Natural killer cell (primary cell): ENCODE measurements around the gene GFOD2. TPM values are rescaled to one million over a fixed set of nuclear protein-coding genes. Genes with fewer than 3 reads are reported as not detected.

Source experiments
- ATAC-seq, 3 donors: fragments of 150-1000 bp in 2 of 3; fragments of 200-7000 bp in 1 of 3; cut with Tn5 transposase; 1 replicate in 1 of 3; 2 replicates in 2 of 3; pipeline ENCODE4 v1.10.0; 2021; ENCODE audit warnings: mild to moderate bottlenecking in 2 of 3, moderate library complexity in 2 of 3
- DNase-seq, 2 donors: peaks; one replicate each; pipeline versions ENCODE4 v3.0.0 to v3.0.0-alpha.2; 2013 to 2021; ENCODE audit warnings: mixed read lengths in 1 of 2
- H3K27ac ChIP-seq: one replicate; pipeline ENCODE4 v1.5.1; 2013; ENCODE audit warnings: mild to moderate bottlenecking, low read length
- H3K27me3 ChIP-seq: one replicate; pipeline ENCODE4 v1.6.1; 2013; ENCODE audit warnings: low read length; ENCODE audit not compliant: control insufficient read depth, insufficient read depth
- H3K36me3 ChIP-seq: one replicate; pipeline ENCODE4 v1.6.1; 2013; ENCODE audit warnings: low read length; ENCODE audit not compliant: control insufficient read depth, insufficient read depth
- H3K4me1 ChIP-seq: one replicate; pipeline ENCODE4 v1.6.1; 2013; ENCODE audit warnings: low read length; ENCODE audit not compliant: control insufficient read depth, insufficient read depth
- H3K4me3 ChIP-seq: one replicate; pipeline ENCODE4 v1.5.1; 2013; ENCODE audit warnings: low read length
- H3K9me3 ChIP-seq: one replicate; pipeline ENCODE4 v1.6.1; 2013; ENCODE audit warnings: low read length; ENCODE audit not compliant: control insufficient read depth, insufficient read depth
- H3K27ac Mint-ChIP-seq, 2 donors: one replicate each; pipeline ENCODE4 v1.8.0; 2022; ENCODE audit warnings: mild to moderate bottlenecking in 2 of 2, mixed read lengths in 2 of 2, moderate library complexity in 1 of 2
- H3K27me3 Mint-ChIP-seq, 2 donors: one replicate each; pipeline ENCODE4 v1.8.0; 2022; ENCODE audit warnings: low read depth in 2 of 2, mixed read lengths in 2 of 2
- H3K36me3 Mint-ChIP-seq: one replicate; pipeline ENCODE4 v1.8.0; 2022; ENCODE audit warnings: mixed read lengths
- H3K4me1 Mint-ChIP-seq, 2 donors: one replicate each; pipeline ENCODE4 v1.8.0; 2022; ENCODE audit warnings: mixed read lengths in 2 of 2
- H3K4me3 Mint-ChIP-seq: one replicate; pipeline ENCODE4 v1.8.0; 2022; ENCODE audit warnings: mild to moderate bottlenecking, moderate library complexity, mixed read lengths
- H3K9me3 Mint-ChIP-seq, 2 donors: one replicate each; pipeline ENCODE4 v1.8.0; 2022; ENCODE audit warnings: mixed read lengths in 2 of 2
- WGBS: methylation state at CpG from one replicate; pipeline ENCODE4 v1.1.7; 2013; ENCODE audit warnings: missing lambda C conversion rate; ENCODE audit not compliant: insufficient coverage; 5-methylcytosine and 5-hydroxymethylcytosine counted together
- intact Hi-C: fragments of 100-400 bp; cut with micrococcal nuclease; formaldehyde crosslinking; loops from one replicate; pipeline ENCODE4 v1.14.2; 2022
- total RNA-seq, 4 donors: library from RNA; stranded (reverse); fragments of 120-200 nt in 1 of 4; gene quantifications; one replicate each; pipeline versions ENCODE4 v1.2.3 to v1.2.4, GENCODE V29; 2013 to 2022
- TF ChIP-seq, protein P1 (sequence below): fragments of 200-600 bp; IDR thresholded peaks from one replicate; pipeline ENCODE4 v1.8.0; 2022; ENCODE audit warnings: antibody characterized with exemption

GFOD2 gene
- total RNA-seq, 3 donors from 2014 or later (not counting 1 experiment from before 2014, with no cell fraction given) = 6.5 to 10.9 (median 8.3) TPM

DNA sequence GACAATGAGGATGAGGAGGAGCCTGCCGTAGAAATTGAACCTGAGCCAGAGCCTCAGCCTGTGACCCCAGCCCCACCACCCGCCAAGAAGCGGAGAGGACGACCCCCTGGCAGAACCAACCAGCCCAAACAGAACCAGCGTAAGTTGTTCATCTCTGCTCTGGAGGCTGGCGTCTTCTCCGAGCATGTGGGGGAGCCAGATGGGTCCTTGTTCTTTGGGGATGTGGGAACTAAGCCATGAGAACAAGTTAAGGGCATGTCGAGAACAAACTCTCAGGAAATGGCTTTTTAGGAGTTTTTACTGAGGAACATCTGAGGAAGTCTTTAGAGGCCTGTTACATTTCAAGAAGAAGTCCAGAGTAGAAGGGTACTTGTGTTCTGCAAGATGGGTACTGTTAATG lies 82.4 kb downstream of the GFOD2 start:
- H3K4me3 Mint-ChIP-seq = no peak overlapping the region
- peaks cover 4 to 6% of the 10 kb centered on the region in 2 donors for H3K4me1 Mint-ChIP-seq
- H3K27ac Mint-ChIP-seq = no peak overlapping the region
- Histone ChIP-seq H3K27me3 (no peaks in the 10 kb centered on the region), H3K4me1 (no peaks in the 10 kb centered on the region), H3K36me3 (peaks cover 52% of the 10 kb centered on the region), H3K9me3 (no peaks in the 10 kb centered on the region), H3K27ac (no peak overlapping the region), H3K4me3 (no peak overlapping the region)
- ATAC-seq = no peak
- over 99% methylated on average over 8 of the region's 8 CpGs for WGBS
- peaks cover 15% of the 10 kb centered on the region for H3K36me3 Mint-ChIP-seq
- intact Hi-C loops = no loop called here
- no peaks in the 10 kb centered on the region for H3K27me3 Mint-ChIP-seq
- TF ChIP-seq, protein P1, sequence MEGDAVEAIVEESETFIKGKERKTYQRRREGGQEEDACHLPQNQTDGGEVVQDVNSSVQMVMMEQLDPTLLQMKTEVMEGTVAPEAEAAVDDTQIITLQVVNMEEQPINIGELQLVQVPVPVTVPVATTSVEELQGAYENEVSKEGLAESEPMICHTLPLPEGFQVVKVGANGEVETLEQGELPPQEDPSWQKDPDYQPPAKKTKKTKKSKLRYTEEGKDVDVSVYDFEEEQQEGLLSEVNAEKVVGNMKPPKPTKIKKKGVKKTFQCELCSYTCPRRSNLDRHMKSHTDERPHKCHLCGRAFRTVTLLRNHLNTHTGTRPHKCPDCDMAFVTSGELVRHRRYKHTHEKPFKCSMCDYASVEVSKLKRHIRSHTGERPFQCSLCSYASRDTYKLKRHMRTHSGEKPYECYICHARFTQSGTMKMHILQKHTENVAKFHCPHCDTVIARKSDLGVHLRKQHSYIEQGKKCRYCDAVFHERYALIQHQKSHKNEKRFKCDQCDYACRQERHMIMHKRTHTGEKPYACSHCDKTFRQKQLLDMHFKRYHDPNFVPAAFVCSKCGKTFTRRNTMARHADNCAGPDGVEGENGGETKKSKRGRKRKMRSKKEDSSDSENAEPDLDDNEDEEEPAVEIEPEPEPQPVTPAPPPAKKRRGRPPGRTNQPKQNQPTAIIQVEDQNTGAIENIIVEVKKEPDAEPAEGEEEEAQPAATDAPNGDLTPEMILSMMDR = no peak
- H3K9me3 Mint-ChIP-seq = no peaks in the 10 kb centered on the region
- no peak for DNase-seq

DNA sequence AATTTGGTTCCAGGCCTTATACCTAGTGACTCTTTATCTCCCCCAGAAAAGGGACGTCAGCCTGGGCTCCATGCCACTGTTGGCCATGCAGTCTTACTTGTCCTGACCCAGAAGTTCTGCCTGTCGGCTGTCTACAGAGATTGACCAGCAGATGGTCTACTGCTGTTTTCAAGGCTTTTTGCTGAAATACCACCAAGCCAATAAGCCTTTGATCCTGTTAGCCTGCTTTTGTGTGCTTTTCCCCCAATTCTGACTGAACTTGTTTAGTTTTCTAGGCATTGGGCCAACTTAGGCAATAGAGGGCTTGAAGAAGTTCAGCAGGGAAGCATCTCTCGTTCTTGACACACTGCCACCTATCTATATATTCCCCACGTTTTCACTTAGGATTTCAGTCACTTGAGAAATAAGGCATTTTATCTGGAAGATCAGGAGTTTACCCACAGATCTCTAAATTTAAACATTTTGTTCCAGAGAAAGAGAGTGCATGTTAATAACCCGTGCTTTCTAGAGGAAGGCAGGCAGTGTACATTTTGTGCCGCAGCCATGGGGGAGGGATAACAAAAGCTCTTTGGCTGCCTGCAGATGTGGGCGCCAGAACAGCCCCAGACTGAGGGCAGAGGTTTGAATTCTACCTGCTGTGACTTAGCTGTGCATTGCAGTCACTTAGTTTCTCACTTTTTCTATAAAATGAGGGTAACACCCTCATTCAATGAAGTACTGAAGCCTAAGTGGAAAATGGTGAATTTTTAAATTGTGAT lies 86.5 kb downstream of the GFOD2 start:
- Mint-ChIP-seq H3K27ac (peak overlapping the region in 1 of 2 donors; percentile 37), H3K27me3 (no peaks in the 10 kb centered on the region), H3K4me1 (peaks cover 4 to 6% of the 10 kb centered on the region in 2 donors), H3K36me3 (peaks cover 21% of the 10 kb centered on the region), H3K4me3 (no peak overlapping the region), H3K9me3 (no peaks in the 10 kb centered on the region)
- TF ChIP-seq, protein P1 = no peak
- Histone ChIP-seq H3K36me3 (peaks cover 66% of the 10 kb centered on the region), H3K27ac (no peak overlapping the region), H3K9me3 (no peaks in the 10 kb centered on the region), H3K4me1 (no peaks in the 10 kb centered on the region), H3K4me3 (no peak overlapping the region), H3K27me3 (no peaks in the 10 kb centered on the region)
- DNase-seq = no peak
- WGBS = 97% methylated on average over 7 of the region's 7 CpGs
- ATAC-seq = no peak
- intact Hi-C loops = no loop called here

DNA sequence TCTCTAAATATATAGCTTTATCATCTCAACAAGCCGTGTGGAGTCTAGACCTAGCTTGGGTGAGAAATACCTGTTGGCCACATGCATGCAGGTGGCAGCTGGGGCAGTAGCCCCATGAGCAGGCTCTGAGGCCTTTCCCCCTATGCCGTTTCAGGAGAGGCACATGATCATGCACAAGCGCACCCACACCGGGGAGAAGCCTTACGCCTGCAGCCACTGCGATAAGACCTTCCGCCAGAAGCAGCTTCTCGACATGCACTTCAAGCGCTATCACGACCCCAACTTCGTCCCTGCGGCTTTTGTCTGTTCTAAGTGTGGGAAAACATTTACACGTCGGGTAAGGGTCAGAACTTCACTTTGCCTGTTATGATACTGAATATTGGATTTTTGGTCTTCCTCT lies 90.9 kb downstream of the GFOD2 start:
- TF ChIP-seq, protein P1 = no peak
- intact Hi-C loops = no loop called here
- Mint-ChIP-seq H3K27ac (no peak overlapping the region), H3K36me3 (peaks cover 13% of the 10 kb centered on the region), H3K4me3 (no peak overlapping the region), H3K9me3 (no peaks in the 10 kb centered on the region), H3K27me3 (no peaks in the 10 kb centered on the region), H3K4me1 (peaks cover 4 to 6% of the 10 kb centered on the region in 2 donors)
- 96% methylated on average over 14 of the region's 14 CpGs for WGBS
- Histone ChIP-seq H3K9me3 (no peaks in the 10 kb centered on the region), H3K4me1 (no peaks in the 10 kb centered on the region), H3K27ac (no peak overlapping the region), H3K27me3 (no peaks in the 10 kb centered on the region), H3K4me3 (no peak overlapping the region), H3K36me3 (peaks cover 76% of the 10 kb centered on the region)
- ATAC-seq = no peak
- no peak for DNase-seq

Other genes starting within 250 kb of the GFOD2 start
- 10 to 100 TPM; 76.0 to 84.9 (median 83.3) TPM for gene ATP6V0D1, start 238.2 kb downstream of the GFOD2 start, total RNA-seq
- under 1 TPM in 1 of 3 donors, not detected in 2; 0.50 TPM for gene AGRP, start 235.8 kb downstream of the GFOD2 start, total RNA-seq
- 100 to 1,000 TPM in 1 of 3 donors, 10 to 100 TPM in 2; 68.2 to 118 (median 74.8) TPM for gene RIPOR1, start 190.5 kb downstream of the GFOD2 start, total RNA-seq
- gene CTCF, start 156.8 kb downstream of the GFOD2 start, total RNA-seq = 10 to 100 TPM; 61.4 to 76.7 (median 63.6) TPM
- gene CARMIL2, start 74.2 kb downstream of the GFOD2 start, total RNA-seq = 10 to 100 TPM; 46.4 to 64.0 (median 61.5) TPM
- 10 to 100 TPM; 34.4 to 58.0 (median 43.2) TPM for gene ACD, start 59.1 kb downstream of the GFOD2 start, total RNA-seq
- gene PARD6A, start 58.4 kb downstream of the GFOD2 start, total RNA-seq = 1 to 10 TPM; 3.1 to 4.4 (median 3.3) TPM
- 1 to 10 TPM; 3.4 to 4.2 (median 3.7) TPM for gene ENKD1, start 52.6 kb downstream of the GFOD2 start, total RNA-seq
- gene C16orf86, start 52.5 kb downstream of the GFOD2 start, total RNA-seq = 1 to 10 TPM; 3.5 to 4.4 (median 3.6) TPM
- 10 to 100 TPM; 20.9 to 25.8 (median 24.5) TPM for gene RANBP10, start 87.2 kb upstream of the GFOD2 start, total RNA-seq
- under 1 TPM in 2 of 3 donors, not detected in 1; 0.15 to 0.68 TPM for gene TSNAXIP1, start 87.6 kb upstream of the GFOD2 start, total RNA-seq
- gene THAP11, start 123.0 kb upstream of the GFOD2 start, total RNA-seq = 10 to 100 TPM; 25.5 to 35.8 (median 30.3) TPM
- gene NUTF2, start 127.6 kb upstream of the GFOD2 start, total RNA-seq = 10 to 100 TPM; 43.2 to 47.1 (median 43.3) TPM
- gene CENPT, start 128.4 kb upstream of the GFOD2 start, total RNA-seq = 10 to 100 TPM; 68.6 to 81.3 (median 78.9) TPM
- gene EDC4, start 153.7 kb upstream of the GFOD2 start, total RNA-seq = 100 to 1,000 TPM in 2 of 3 donors, 10 to 100 TPM in 1; 91.9 to 111 (median 105) TPM
- 1 to 10 TPM in 1 of 3 donors, under 1 TPM in 1, not detected in 1; 0.70 to 1.3 TPM for gene NRN1L, start 165.6 kb upstream of the GFOD2 start, total RNA-seq
- 10 to 100 TPM; 16.8 to 24.7 (median 19.5) TPM for gene PSKH1, start 173.9 kb upstream of the GFOD2 start, total RNA-seq
- gene CTRL, start 212.5 kb upstream of the GFOD2 start, total RNA-seq = 10 to 100 TPM; 14.3 to 17.2 (median 15.0) TPM
- gene PSMB10, start 217.5 kb upstream of the GFOD2 start, total RNA-seq = 100 to 1,000 TPM; 237 to 247 (median 243) TPM
- gene LCAT, start 224.8 kb upstream of the GFOD2 start, total RNA-seq = 10 to 100 TPM in 2 of 3 donors, 1 to 10 TPM in 1; 7.1 to 12.4 (median 11.5) TPM
- 10 to 100 TPM; 30.0 to 47.0 (median 30.5) TPM for gene SLC12A4, start 249.3 kb upstream of the GFOD2 start, total RNA-seq